ENCODE measurements around the gene STAP2.

Gene STAP2

GRCh38 chr19:4324228-4324627 is 14.4 kb downstream of the STAP2 start:
- no peak for DNase-seq

GRCh38 chr19:4323692-4324091 is 14.9 kb downstream of the STAP2 start:
- no peak for DNase-seq

GRCh38 chr19:4322942-4323665 is 15.5 kb downstream of the STAP2 start:
- DNase-seq, result no peak

- DNase-seq, result no peak
Measured at GRCh38 chr19:4320419-4320818, 18.2 kb downstream of the STAP2 start.

GRCh38 chr19:4319067-4319718 is 19.4 kb downstream of the STAP2 start:
- no peak for DNase-seq

GRCh38 chr19:4318460-4318859 is 20.2 kb downstream of the STAP2 start:
- no peak for DNase-seq

GRCh38 chr19:4316956-4317355 is 21.7 kb downstream of the STAP2 start:
- no peak for DNase-seq

- no peak for DNase-seq
Measured at GRCh38 chr19:4313847-4314490, 24.7 kb downstream of the STAP2 start.

- no peak for DNase-seq
Measured at GRCh38 chr19:4310247-4311121, 28.1 kb downstream of the STAP2 start.

- DNase-seq, result no peak
Measured at GRCh38 chr19:4305659-4306058, 33.0 kb downstream of the STAP2 start.

GRCh38 chr19:4305257-4305612 is 33.4 kb downstream of the STAP2 start:
- no peak for DNase-seq

GRCh38 chr19:4304538-4305256 is 33.9 kb downstream of the STAP2 start, which contains the start of gene FSD1:
TSS of gene FSD1 (plus strand) at chr19:4304598. CDS start at chr19:4304747, 149 bp downstream.
- peak; percentile 39 for DNase-seq

- no peak for DNase-seq
Measured at GRCh38 chr19:4303819-4304537, 34.6 kb downstream of the STAP2 start.

- DNase-seq, result no peak
Measured at GRCh38 chr19:4302243-4302640, 36.4 kb downstream of the STAP2 start, which contains the start of gene TMIGD2. TSS of gene TMIGD2 (minus strand) at chr19:4302389. CDS start at chr19:4302385, 4 bp downstream.

GRCh38 chr19:4301590-4302242 is 36.9 kb downstream of the STAP2 start:
- no peak for DNase-seq

- no peak for DNase-seq
Measured at GRCh38 chr19:4300589-4300988, 38.0 kb downstream of the STAP2 start.

GRCh38 chr19:4298810-4299550 is 39.6 kb downstream of the STAP2 start:
- no peak for DNase-seq

GRCh38 chr19:4297901-4298809 is 40.5 kb downstream of the STAP2 start:
- DNase-seq, result no peak
